Gastrocnemius medialis (tissue), 4 donors: ENCODE results near the gene GAS2L1. TPM values are rescaled to one million over a fixed set of nuclear protein-coding genes. Genes with fewer than 3 reads are reported as not detected.

Source experiments
- ATAC-seq, 2 donors: fragments of 150-250 bp; one replicate each; pipeline ENCODE4 v1.9.1; 2016
- DNase-seq, 2 donors: peaks; one replicate each; pipeline ENCODE4 v3.0.0-alpha.2; 2019
- H3K27ac ChIP-seq, 4 donors: fragments of 200-600 bp; sonication (generic); 1 replicate in 1 of 4; 2 replicates in 3 of 4; pipeline ENCODE4 v1.5.1; 2016 to 2018; ENCODE audit warnings: mild to moderate bottlenecking in 2 of 4, moderate library complexity in 1 of 4
- H3K27me3 ChIP-seq, 3 donors: fragments of 200-600 bp; sonication (generic) in 2 of 3; 1 replicate in 1 of 3; 2 replicates in 2 of 3; pipeline versions ENCODE4 v1.5.1 to v1.6.0; 2016 to 2019; ENCODE audit warnings: mild to moderate bottlenecking in 1 of 3, moderate library complexity in 1 of 3
- H3K36me3 ChIP-seq, 2 donors: fragments of 200-600 bp; sonication (generic) in 1 of 2; one replicate each; pipeline ENCODE4 v1.5.1; 2017 to 2018
- H3K4me1 ChIP-seq, 2 donors: fragments of 200-600 bp; sonication (generic) in 1 of 2; one replicate each; pipeline ENCODE4 v1.5.1; 2016 to 2017; ENCODE audit warnings: mild to moderate bottlenecking in 2 of 2
- H3K4me3 ChIP-seq, 4 donors: fragments of 200-600 bp; sonication (generic) in 3 of 4; 1 replicate in 1 of 4; 2 replicates in 3 of 4; pipeline ENCODE4 v1.5.1; 2016 to 2019; ENCODE audit warnings: mild to moderate bottlenecking in 2 of 4
- H3K9me3 ChIP-seq, 3 donors: fragments of 200-600 bp; sonication (generic) in 2 of 3; 1 replicate in 1 of 3; 2 replicates in 2 of 3; pipeline ENCODE4 v1.5.1; 2016 to 2019
- CTCF ChIP-seq, 5 experiments: fragments of 450-650 bp in 3 of 5; fragments of 200-600 bp in 2 of 5; sonication (generic) in 2 of 5; IDR thresholded peaks in 4 of 5; conservative IDR thresholded peaks in 1 of 5; 1 replicate in 4 of 5; 2 replicates in 1 of 5; pipeline ENCODE4 v1.5.1; 2016 to 2019; ENCODE audit warnings: antibody characterized with exemption in 5 of 5, mild to moderate bottlenecking in 3 of 5, moderate library complexity in 3 of 5
- POLR2A ChIP-seq, 2 donors: fragments of 450-650 bp; IDR thresholded peaks; one replicate each; pipeline ENCODE4 v1.6.1; 2017; ENCODE audit warnings: antibody characterized with exemption in 2 of 2, mild to moderate bottlenecking in 2 of 2, moderate library complexity in 2 of 2
- in situ Hi-C, 4 donors: fragments of 200-750 bp; cut with MboI; loops; one replicate each; pipeline versions ENCODE4 v1.15.0 to v1.8.0; 2017; ENCODE audit warnings: low sequenced_read_pairs in 4 of 4
- intact Hi-C: fragments of 100-400 bp; cut with DNase I; formaldehyde crosslinking; loops from one replicate; pipeline ENCODE4 v1.15.1; 2023; ENCODE audit warnings: low total_unique reads
- total RNA-seq, 4 donors: library from RNA; depleted of rRNA; stranded (reverse); fragments of >200 nt; gene quantifications; one replicate each; pipeline versions ENCODE4 v1.1.0 to v1.2.3, GENCODE V29; 2016

GAS2L1 gene
- total RNA-seq, 4 donors from 2014 or later: 4.8 to 23.0 (median 6.6) TPM

GRCh38 chr22:29315286-29316140 is 9.1 kb downstream of the GAS2L1 start, which contains the start of gene RASL10A:
RASL10A (minus strand) TSS chr22:29315697; CDS start chr22:29315246, 451 bp downstream.
- Histone ChIP-seq H3K36me3 (no peaks in the 10 kb centered on the region), H3K4me3 (peak within 1 kb of the TSS; percentile 21 to 41 (median 34)), H3K27me3 (peaks cover 17 to 28% (median 24%) of the 10 kb centered on the region in 3 donors), H3K9me3 (no peaks in the 10 kb centered on the region), H3K27ac (no peak within 1 kb of the TSS), H3K4me1 (peaks cover 4 to 28% of the 10 kb centered on the region in 2 donors)
- in situ Hi-C loops (no loop called here), intact Hi-C loops (no loop called here)
- DNase-seq (no peak), ATAC-seq (peak; percentile 11 to 18)
- TF ChIP-seq POLR2A (IDR thresholded peaks at IDR 0.05): no peak
- TF ChIP-seq CTCF (IDR thresholded peaks at IDR 0.05 in 4 of 5, conservative IDR thresholded peaks at IDR 0.05 in 1 of 5): no peak

GRCh38 chr22:29316141-29316828 is 9.8 kb downstream of the GAS2L1 start:
- H3K9me3 ChIP-seq: no peaks in the 10 kb centered on the region
- in situ Hi-C loops: no loop called here
- H3K4me3 ChIP-seq: peak overlapping the region in 1 of 4 donors; percentile 17
- H3K27me3 ChIP-seq: peaks cover 17 to 28% (median 24%) of the 10 kb centered on the region in 3 donors
- H3K4me1 ChIP-seq: peaks cover 0 to 22% of the 10 kb centered on the region in 2 donors
- H3K36me3 ChIP-seq: no peaks in the 10 kb centered on the region
- TF ChIP-seq POLR2A (IDR thresholded peaks at IDR 0.05) (no peak), CTCF (IDR thresholded peaks at IDR 0.05 in 4 of 5, conservative IDR thresholded peaks at IDR 0.05 in 1 of 5) (no peak)
- H3K27ac ChIP-seq: no peak overlapping the region
- ATAC-seq: no peak
- intact Hi-C loops: no loop called here
- no peak for DNase-seq

GRCh38 chr22:29317827-29318454 is 11.5 kb downstream of the GAS2L1 start:
- TF ChIP-seq CTCF (IDR thresholded peaks at IDR 0.05 in 4 of 5, conservative IDR thresholded peaks at IDR 0.05 in 1 of 5) (no peak), POLR2A (IDR thresholded peaks at IDR 0.05) (no peak)
- H3K9me3 ChIP-seq: no peaks in the 10 kb centered on the region
- ATAC-seq: no peak
- intact Hi-C loops: no loop called here
- in situ Hi-C loops: no loop called here
- no peak for DNase-seq
- H3K4me3 ChIP-seq: no peak overlapping the region
- H3K27me3 ChIP-seq: peaks cover 17 to 26% (median 21%) of the 10 kb centered on the region in 3 donors
- no peak overlapping the region for H3K27ac ChIP-seq
- H3K4me1 ChIP-seq: peaks cover 0 to 14% of the 10 kb centered on the region in 2 donors
- no peaks in the 10 kb centered on the region for H3K36me3 ChIP-seq

- TF ChIP-seq CTCF (IDR thresholded peaks at IDR 0.05 in 4 of 5, conservative IDR thresholded peaks at IDR 0.05 in 1 of 5) (no peak), POLR2A (IDR thresholded peaks at IDR 0.05) (no peak)
Observed at GRCh38 chr22:29319072-29319471, 12.6 kb downstream of the GAS2L1 start.

More at GRCh38 chr22:29319072-29319471, 12.6 kb downstream of the GAS2L1 start:
- DNase-seq (no peak), ATAC-seq (no peak)
- Histone ChIP-seq H3K27ac (no peak overlapping the region), H3K36me3 (no peaks in the 10 kb centered on the region), H3K4me1 (peaks cover 0 to 7% of the 10 kb centered on the region in 2 donors), H3K4me3 (no peak overlapping the region), H3K27me3 (peaks cover 8 to 15% (median 12%) of the 10 kb centered on the region in 3 donors), H3K9me3 (no peaks in the 10 kb centered on the region)
- in situ Hi-C loops: no loop called here
- intact Hi-C loops: no loop called here
